HG02970 (cell line): ENCODE results near the gene MED12L.
A peak's percentile ranks its signal among the peaks of the same experiment; 100 is the strongest.
"Not testable (repeated sequence)": the region's sequence is repeated elsewhere in the genome, so short reads cannot be mapped to it uniquely, and the experiment has no call there.

ENCODE experiments used
- ATAC-seq: cut with Tn5 transposase; IDR thresholded peaks from one replicate; pipeline ENCODE4 v1.9.1; 2021; ENCODE audit warnings: mild to moderate bottlenecking, moderate library complexity, moderate number of reproducible peaks; ENCODE audit not compliant: unreplicated experiment, low FRiP score

Gene MED12L

DNA sequence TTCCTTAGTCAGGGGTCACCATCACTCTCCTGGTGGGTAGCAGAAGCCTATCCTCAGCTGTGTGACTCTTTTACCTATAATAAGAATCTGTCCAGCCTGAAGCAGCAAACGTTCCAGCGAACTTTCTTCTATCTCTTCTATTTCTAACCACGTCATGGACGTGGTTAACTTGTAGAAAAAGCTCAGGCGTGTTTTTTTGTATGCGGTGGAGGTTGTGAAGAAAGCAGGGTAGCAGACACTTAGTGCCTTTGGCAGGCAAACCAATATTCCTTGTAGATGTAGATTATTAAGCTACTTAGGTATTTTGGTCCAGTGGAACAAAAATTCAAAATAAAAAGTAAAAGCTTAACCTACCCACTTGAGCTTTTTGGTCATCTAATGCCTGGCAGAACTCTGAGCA is 149.4 kb downstream of the MED12L start:
- no peak for ATAC-seq

DNA sequence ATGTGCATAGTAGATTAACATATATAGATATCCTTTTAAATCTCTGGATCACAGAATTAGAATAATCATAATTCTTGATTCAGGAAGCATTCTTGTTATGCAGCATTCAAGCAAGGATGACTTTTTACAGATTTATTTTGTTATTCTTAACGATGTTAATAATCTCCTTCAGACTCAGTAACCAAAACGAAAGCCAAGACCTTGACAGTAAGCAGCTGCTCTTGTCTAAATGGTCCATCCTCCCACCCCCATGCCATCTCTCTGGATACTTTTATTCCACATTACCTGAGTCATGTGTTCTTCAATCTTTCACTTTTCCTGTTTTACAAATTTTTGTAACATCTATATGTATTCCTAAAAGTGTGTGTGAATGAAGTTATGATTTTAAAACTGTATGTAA is 150.9 kb downstream of the MED12L start:
- no peak for ATAC-seq

DNA sequence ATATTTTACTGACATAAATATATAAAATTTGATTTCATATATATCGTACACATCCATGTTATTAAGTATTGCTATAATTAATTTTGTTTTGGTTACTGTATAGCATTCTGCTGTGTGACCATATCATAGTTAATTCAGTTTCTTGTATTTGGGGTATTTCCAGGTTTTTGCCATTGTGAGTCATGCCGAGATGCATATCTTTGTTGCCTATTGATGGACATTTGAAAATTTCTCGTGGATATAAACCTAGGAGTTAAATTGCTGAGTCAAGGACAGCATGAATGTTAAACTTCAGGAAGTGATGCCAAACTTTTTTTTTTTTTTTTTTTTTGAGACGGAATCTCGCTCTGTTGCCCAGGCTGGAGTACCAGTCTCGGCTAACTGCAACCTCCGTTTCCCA is 151.3 kb downstream of the MED12L start:
- no peak for ATAC-seq

GRCh38 chr3:151242006-151242405 is 156.5 kb downstream of the MED12L start:
- not testable (repeated sequence) for ATAC-seq

DNA sequence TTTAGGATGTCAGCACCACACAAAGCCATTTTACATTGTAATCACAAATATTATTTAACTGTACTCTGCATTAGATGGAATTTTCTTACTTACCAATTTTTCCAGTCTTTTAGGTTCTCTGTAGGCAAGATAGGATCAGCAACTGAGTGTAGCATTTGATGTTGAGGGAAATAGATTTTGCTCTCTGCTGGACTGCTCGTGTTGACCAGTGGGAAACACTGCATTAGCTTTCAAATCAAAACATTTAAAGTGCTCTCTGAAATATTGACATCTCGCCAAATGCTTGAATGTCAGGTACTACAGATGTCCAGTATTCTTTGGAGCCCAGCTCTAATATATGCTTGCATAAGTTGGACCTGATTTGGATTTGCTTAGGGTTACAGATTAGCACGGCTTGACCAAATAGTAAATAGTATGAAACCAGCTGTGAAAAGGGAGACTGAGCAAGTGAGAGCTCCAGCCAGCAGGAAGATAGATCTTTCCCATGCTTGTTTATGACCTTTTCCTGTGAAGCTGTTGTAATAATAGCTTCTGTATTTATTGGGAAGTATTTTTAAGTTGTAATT is 163.4 kb downstream of the MED12L start:
- ATAC-seq = no peak

GRCh38 chr3:151256749-151257148 is 171.3 kb downstream of the MED12L start:
- no peak for ATAC-seq

- no peak for ATAC-seq
Observed at GRCh38 chr3:151259664-151260063, 174.2 kb downstream of the MED12L start.

DNA sequence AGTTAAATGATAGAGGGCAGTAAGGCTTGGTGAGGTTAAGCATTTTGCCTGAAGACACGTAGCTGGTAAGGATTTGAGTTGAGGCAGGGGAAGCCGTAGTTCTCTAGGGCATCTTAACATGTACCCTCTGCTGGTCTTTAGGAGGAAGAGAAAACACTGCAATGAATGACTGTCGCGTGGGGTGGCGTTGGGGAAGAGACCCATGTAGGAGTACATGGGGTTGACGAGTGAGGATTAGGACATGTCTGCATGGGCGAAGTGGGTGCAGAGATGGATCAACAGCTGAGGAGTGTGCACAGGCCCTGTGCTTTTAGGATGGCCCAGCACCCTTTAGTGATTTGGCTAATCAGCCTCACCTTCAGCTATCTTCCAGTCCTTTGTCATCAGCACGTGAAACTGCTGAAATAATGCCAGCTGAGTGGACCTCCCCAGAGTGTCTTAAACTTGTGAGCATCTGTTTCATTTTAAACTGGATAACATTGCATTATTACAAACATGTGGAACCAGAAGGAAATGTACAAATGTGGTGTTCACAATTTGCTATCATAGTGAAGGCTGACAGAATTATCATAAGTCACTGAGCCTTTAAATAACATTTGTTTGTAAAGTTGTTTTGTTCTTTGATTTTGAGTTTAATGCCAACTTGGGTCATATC is 177.5 kb downstream of the MED12L start:
- no peak for ATAC-seq

- ATAC-seq = no peak
Observed at GRCh38 chr3:151264605-151265004, 179.1 kb downstream of the MED12L start.

DNA sequence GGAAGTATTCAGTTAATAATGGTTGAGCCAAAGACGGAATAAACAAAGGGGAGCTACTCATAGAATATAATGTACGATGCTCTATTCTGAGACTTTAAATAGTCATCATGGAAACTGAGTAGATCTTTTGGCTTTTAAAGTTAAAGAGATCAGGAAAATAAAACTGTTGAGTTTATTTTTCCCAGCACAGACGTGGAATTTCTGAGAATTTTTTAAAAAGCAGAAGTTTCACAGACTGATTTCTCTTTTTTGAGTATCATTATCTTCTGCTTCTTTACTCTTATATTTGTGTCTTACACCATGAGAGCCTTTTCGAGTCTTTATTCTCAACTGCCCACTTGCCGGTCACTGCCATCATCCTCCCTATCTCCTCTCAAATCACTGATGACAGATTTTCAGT is 179.7 kb downstream of the MED12L start:
- no peak for ATAC-seq

GRCh38 chr3:151265866-151266265 is 180.4 kb downstream of the MED12L start:
- ATAC-seq = peak; percentile 95

GRCh38 chr3:151267066-151267465 is 181.6 kb downstream of the MED12L start:
- ATAC-seq = no peak

GRCh38 chr3:151268267-151269235 is 183.1 kb downstream of the MED12L start:
- no peak for ATAC-seq

DNA sequence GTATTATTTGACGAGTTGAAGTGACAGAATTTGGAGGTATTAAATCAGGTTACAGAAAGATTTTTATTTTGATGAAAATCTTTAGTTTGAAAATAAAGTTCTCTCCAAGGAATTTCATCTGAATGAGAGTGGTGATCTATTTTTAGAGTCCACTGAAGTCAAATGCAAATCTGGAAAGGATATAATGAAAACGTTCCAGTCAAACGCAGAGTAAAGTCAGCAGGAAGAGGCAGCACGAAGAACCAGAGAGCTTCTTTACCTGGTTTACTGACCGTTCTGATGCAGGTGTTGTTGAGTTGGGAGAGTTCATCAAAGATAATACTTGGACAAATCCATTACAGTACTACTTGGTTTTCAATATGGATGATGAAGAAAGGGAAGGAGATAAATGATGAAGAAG is 184.2 kb downstream of the MED12L start:
- ATAC-seq = no peak

DNA sequence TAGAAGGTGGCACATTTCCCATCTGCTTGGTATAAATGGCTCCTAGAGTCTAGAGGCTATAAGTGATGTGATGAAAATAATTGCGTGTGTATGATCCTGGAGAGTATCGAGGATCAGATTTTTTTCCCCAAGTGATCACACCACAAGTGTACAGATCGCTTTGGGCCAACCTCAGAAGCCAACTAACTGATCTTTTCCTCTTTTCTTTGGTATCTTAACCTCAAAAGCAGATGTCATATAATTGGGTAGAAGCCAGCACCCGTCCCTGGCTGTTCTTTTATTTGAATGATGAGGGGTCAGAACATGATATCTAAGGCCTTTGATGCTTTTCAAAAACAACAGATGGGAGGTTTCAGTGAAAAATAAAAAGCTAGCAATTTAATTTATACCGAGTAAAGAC is 189.6 kb downstream of the MED12L start:
- no peak for ATAC-seq

GRCh38 chr3:151276038-151276686 is 190.7 kb downstream of the MED12L start:
- ATAC-seq = no peak

DNA sequence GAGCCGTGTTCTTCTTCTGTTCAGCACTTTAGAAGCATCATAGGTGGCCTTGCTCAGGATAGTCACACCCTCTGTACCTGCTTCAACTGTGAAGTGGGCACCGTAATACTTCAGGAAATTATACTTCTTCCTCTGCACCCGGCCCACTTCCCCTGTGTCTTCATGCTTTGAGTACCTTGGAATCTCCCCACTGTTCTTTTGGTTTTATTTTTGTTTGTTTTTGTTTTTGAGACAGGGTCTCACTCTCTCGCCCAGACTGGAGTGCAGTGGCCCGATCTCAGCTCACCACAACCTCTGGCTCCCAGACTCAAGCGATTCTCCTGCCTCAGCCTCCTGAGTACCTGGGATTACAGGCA is 191.2 kb downstream of the MED12L start:
- ATAC-seq = no peak

DNA sequence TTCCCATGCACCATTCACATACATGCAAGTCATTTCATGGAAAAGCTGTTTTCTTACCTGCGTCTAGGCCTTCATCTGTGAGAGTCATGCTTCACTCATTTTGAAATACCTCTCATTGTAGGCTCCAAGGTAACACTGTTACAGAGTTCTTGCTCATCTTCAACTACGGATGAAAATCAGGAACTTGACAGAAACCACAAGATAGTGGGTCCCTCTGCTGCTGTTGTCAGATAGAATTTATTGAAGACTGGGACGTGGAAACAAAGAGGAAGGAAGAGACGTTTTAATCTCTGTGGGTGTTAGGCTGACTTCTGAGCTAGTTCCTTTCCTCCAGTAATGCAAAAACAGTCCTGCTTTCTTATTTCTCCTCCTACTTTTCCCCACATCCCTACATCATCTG is 192.8 kb downstream of the MED12L start, which contains the start of gene P2RY14:
TSS of gene P2RY14 (minus strand) at position 313 of the 400 bp plus-strand sequence. CDS start 64,226 bp downstream, outside the sequence.
- ATAC-seq = no peak

GRCh38 chr3:151281671-151282324 is 196.3 kb downstream of the MED12L start:
- ATAC-seq = no peak

DNA sequence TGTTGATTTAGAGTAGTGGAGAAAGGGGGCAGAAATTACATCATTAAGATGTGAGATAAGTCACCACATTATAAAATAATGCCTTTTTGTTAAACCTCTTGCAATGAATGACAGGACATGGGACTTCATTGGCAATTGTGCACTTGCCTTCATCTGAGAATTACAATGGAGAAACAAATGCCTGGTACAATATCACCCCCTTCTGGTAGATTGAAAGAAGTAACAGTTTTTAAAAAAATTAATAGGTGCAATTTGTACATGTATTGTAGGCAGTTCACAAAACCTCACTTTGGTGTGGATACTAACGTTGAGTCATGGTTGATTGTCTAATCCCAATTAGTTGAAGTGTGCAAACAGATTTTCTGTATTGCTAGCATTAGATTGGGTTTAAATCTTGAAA is 197.5 kb downstream of the MED12L start:
- ATAC-seq = no peak
